WTC11 (cell line): ENCODE results near the gene CDH13. TPM values are rescaled to one million over a fixed set of nuclear protein-coding genes. Genes with fewer than 3 reads are reported as not detected.

Experiments used
- ATAC-seq: fragments of 200-7000 bp; cut with Tn5 transposase; 2 replicates; pipeline ENCODE4 v1.10.0; 2021; ENCODE audit warnings: mild to moderate bottlenecking, moderate library complexity
- CTCF ChIA-PET: fragments of 300-600 bp; sonication (Branson Sonifier 250); formaldehyde crosslinking; loops from one replicate; lab custom pipeline; 2021; ENCODE audit warnings: antibody characterized with exemption; lab: Charles Lee
- POLR2A ChIA-PET: fragments of 350-600 bp; sonication (Branson Sonifier 250); formaldehyde crosslinking; loops from one replicate; lab custom pipeline; 2021; ENCODE audit warnings: antibody characterized with exemption; lab: Charles Lee
- DNase-seq: peaks from one replicate; pipeline ENCODE4 v3.0.0; 2021; ENCODE audit warnings: low spot score
- H3K27ac Mint-ChIP-seq: 2 replicates; pipeline ENCODE4 v1.8.0; 2021; ENCODE audit warnings: mixed read lengths
- H3K27me3 Mint-ChIP-seq: 2 replicates; pipeline ENCODE4 v1.8.0; 2021; ENCODE audit warnings: low read depth, mild to moderate bottlenecking, moderate library complexity, mixed read lengths
- H3K36me3 Mint-ChIP-seq: 2 replicates; pipeline ENCODE4 v1.8.0; 2021; ENCODE audit warnings: mixed read lengths
- H3K4me1 Mint-ChIP-seq: 2 replicates; pipeline ENCODE4 v1.8.0; 2022; ENCODE audit warnings: mixed read lengths
- H3K4me3 Mint-ChIP-seq: 2 replicates; pipeline ENCODE4 v1.8.0; 2021; ENCODE audit warnings: mild to moderate bottlenecking, moderate library complexity, mixed read lengths
- H3K9me3 Mint-ChIP-seq: 2 replicates; pipeline ENCODE4 v1.8.0; 2021; ENCODE audit warnings: mixed read lengths
- CBFB ChIP-seq: sonication (generic); formaldehyde crosslinking; IDR thresholded peaks from 2 replicates; pipeline ENCODE4 v1.8.1; 2022; ENCODE audit warnings: mild to moderate bottlenecking, low read depth, missing genetic modification reagents
- ELF4 ChIP-seq: sonication (generic); formaldehyde crosslinking; IDR thresholded peaks from 2 replicates; pipeline ENCODE4 v1.8.1; 2022; ENCODE audit warnings: low read depth, mild to moderate bottlenecking, moderate library complexity, missing genetic modification reagents
- ETV6 ChIP-seq: sonication (generic); formaldehyde crosslinking; IDR thresholded peaks from 2 replicates; pipeline ENCODE4 v1.8.1; 2022; ENCODE audit warnings: mild to moderate bottlenecking, missing genetic modification reagents
- FOXJ3 ChIP-seq: sonication (generic); formaldehyde crosslinking; IDR thresholded peaks from 2 replicates; pipeline ENCODE4 v1.9.0; 2021; ENCODE audit warnings: missing genetic modification reagents, mild to moderate bottlenecking, borderline replicate concordance
- GABPB1 ChIP-seq: sonication (generic); formaldehyde crosslinking; IDR thresholded peaks from 2 replicates; pipeline ENCODE4 v1.8.1; 2023; ENCODE audit warnings: mild to moderate bottlenecking, missing genetic modification reagents
- GRHL2 ChIP-seq: fragments of 250-450 bp; sonication (Bioruptor Pico); IDR thresholded peaks from 2 replicates; pipeline ENCODE4 v1.8.0; 2022; ENCODE audit warnings: mild to moderate bottlenecking, moderate library complexity; ENCODE audit not compliant: insufficient replicate concordance, severe bottlenecking
- KAT7 ChIP-seq: sonication (generic); formaldehyde crosslinking; IDR thresholded peaks from 2 replicates; pipeline ENCODE4 v1.8.1; 2023; ENCODE audit warnings: missing genetic modification reagents, mild to moderate bottlenecking, borderline replicate concordance
- MYBL2 ChIP-seq: sonication (generic); formaldehyde crosslinking; IDR thresholded peaks from 2 replicates; pipeline ENCODE4 v1.8.1; 2023; ENCODE audit warnings: mild to moderate bottlenecking, moderate library complexity, missing genetic modification reagents
- NFYB ChIP-seq: sonication (generic); formaldehyde crosslinking; conservative IDR thresholded peaks from 2 replicates; pipeline ENCODE4 v1.8.0; 2022; ENCODE audit warnings: low read depth, missing genetic modification reagents
- NR3C1 ChIP-seq: sonication (generic); formaldehyde crosslinking; conservative IDR thresholded peaks from 2 replicates; pipeline ENCODE4 v1.8.1; 2023; ENCODE audit warnings: low read depth, mild to moderate bottlenecking, missing genetic modification reagents
- OVOL2 ChIP-seq: fragments of 250-450 bp; sonication (Bioruptor Pico); IDR thresholded peaks from 2 replicates; pipeline ENCODE4 v1.9.0; 2021; ENCODE audit warnings: mild to moderate bottlenecking, borderline replicate concordance
- RELA ChIP-seq: sonication (generic); formaldehyde crosslinking; IDR thresholded peaks from 2 replicates; pipeline ENCODE4 v1.8.1; 2022; ENCODE audit warnings: missing genetic modification reagents, mild to moderate bottlenecking, borderline replicate concordance
- SMAD3 ChIP-seq: sonication (generic); formaldehyde crosslinking; IDR thresholded peaks from 2 replicates; pipeline ENCODE4 v1.8.0; 2022; ENCODE audit warnings: missing genetic modification reagents, mild to moderate bottlenecking, borderline replicate concordance
- SOX15 ChIP-seq: fragments of 250-450 bp; sonication (Bioruptor Pico); IDR thresholded peaks from 2 replicates; pipeline ENCODE4 v1.9.0; 2021; ENCODE audit warnings: mild to moderate bottlenecking
- TEAD1 ChIP-seq: sonication (generic); formaldehyde crosslinking; IDR thresholded peaks from 2 replicates; pipeline ENCODE4 v1.8.0; 2022; ENCODE audit warnings: mild to moderate bottlenecking, missing genetic modification reagents
- TEAD4 ChIP-seq: sonication (generic); formaldehyde crosslinking; IDR thresholded peaks from 2 replicates; pipeline ENCODE4 v1.8.0; 2022; ENCODE audit warnings: mild to moderate bottlenecking, missing genetic modification reagents
- TP53 ChIP-seq: sonication (generic); formaldehyde crosslinking; IDR thresholded peaks from 2 replicates; pipeline ENCODE4 v1.8.1; 2023; ENCODE audit warnings: mild to moderate bottlenecking, missing genetic modification reagents
- ZBTB21 ChIP-seq: sonication (generic); formaldehyde crosslinking; IDR thresholded peaks from 2 replicates; pipeline ENCODE4 v1.8.1; 2023; ENCODE audit warnings: mild to moderate bottlenecking, missing genetic modification reagents, borderline replicate concordance
- ZNF263 ChIP-seq: sonication (generic); formaldehyde crosslinking; IDR thresholded peaks from 2 replicates; pipeline ENCODE4 v1.8.1; 2022; ENCODE audit warnings: low read depth, mild to moderate bottlenecking, moderate library complexity, missing genetic modification reagents
- ZNF423 ChIP-seq: fragments of 250-450 bp; sonication (Bioruptor Pico); IDR thresholded peaks from 2 replicates; pipeline ENCODE4 v2.1.2; 2022; ENCODE audit warnings: mild to moderate bottlenecking, moderate library complexity
- total RNA-seq: library from RNA; stranded (reverse); gene quantifications from 3 replicates; pipeline ENCODE4 v1.2.3, GENCODE V29; 2021
- TF ChIP-seq, protein P1 (sequence below): sonication (generic); formaldehyde crosslinking; IDR thresholded peaks from 2 replicates; pipeline ENCODE4 v1.8.0; 2023; ENCODE audit warnings: missing genetic modification reagents
- TF ChIP-seq, protein P2 (sequence below): fragments of 250-450 bp; sonication (Bioruptor Pico); IDR thresholded peaks from 2 replicates; pipeline ENCODE4 v2.1.2; 2022; ENCODE audit warnings: mild to moderate bottlenecking, moderate library complexity
- TF ChIP-seq, protein P3 (sequence below): fragments of 250-450 bp; sonication (Bioruptor Pico); IDR thresholded peaks from 2 replicates; pipeline ENCODE4 v1.8.0; 2021; ENCODE audit warnings: mild to moderate bottlenecking
- TF ChIP-seq, protein P4 (sequence below): sonication (generic); formaldehyde crosslinking; IDR thresholded peaks from 2 replicates; pipeline ENCODE4 v1.8.1; 2023; ENCODE audit warnings: mild to moderate bottlenecking, missing genetic modification reagents

CDH13 gene
- total RNA-seq, 1 experiment from 2014 or later, result 0.81 TPM

DNA sequence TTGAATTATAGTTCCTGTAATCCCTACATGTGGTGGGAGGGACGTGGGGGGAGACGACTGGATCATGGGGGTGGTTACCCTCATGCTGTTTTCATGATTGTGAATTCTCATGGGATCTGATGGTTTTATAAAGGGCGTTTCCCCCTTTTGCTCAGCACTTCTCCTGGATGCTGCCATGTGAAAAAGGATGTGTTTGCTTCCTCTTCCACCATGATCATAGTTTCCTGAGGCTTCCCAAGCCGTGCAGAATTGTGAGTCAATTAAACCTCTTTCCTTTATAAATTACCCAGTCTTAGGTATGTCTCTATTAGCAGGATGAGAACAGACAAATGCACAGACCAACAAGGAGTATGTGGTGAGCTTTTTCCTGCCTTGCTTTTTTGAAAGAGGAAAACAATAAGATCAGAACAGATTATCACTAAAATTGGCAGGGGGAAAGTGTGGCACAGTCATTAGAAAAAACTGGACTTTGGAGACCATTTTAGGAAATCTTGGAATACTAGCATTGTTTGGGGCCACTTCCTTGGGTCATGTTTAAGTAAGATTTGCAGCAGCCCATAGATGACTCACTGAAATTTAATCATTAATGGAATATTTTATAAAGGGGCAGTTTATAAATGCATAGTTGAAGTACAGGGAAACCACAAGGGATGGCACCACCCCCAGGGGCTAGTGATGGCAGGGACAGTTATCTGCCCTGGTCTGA, 352.8 kb downstream of the CDH13 start (continued):
- TF ChIP-seq, protein P1, sequence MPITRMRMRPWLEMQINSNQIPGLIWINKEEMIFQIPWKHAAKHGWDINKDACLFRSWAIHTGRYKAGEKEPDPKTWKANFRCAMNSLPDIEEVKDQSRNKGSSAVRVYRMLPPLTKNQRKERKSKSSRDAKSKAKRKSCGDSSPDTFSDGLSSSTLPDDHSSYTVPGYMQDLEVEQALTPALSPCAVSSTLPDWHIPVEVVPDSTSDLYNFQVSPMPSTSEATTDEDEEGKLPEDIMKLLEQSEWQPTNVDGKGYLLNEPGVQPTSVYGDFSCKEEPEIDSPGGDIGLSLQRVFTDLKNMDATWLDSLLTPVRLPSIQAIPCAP (CRISPR knock-in tag), result no peak

DNA sequence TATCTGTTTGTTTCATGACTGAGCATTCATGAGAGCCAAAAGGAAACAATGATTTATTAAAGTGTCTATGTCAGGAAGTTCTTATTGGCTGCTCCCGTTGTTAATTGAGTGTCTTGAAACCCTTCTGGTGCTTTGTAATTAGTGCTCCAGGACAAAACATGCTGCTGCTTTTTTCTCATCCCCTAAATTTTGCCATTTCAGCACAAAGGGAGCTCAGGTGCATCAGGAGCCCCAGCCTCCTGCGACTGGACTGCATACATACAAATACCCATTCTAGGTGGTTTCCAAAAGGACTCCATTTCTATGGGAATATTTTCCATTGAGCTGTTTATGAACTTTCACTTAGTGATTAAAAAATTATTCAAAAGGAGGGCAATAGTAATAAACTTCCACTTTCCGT, 354.0 kb downstream of the CDH13 start:
- Mint-ChIP-seq H3K27me3 (no peaks in the 10 kb centered on the region; the same call in 1 of the 2 replicates), H3K9me3 (peaks cover 36% of the 10 kb centered on the region), H3K4me3 (no peak overlapping the region), H3K27ac (no peak overlapping the region), H3K4me1 (no peaks in the 10 kb centered on the region), H3K36me3 (peaks cover 17% of the 10 kb centered on the region)
- ATAC-seq, result no peak
- POLR2A ChIA-PET, result no interaction called here
- DNase-seq, result no peak
- CTCF ChIA-PET, result no interaction called here
- TF ChIP-seq TP53 (no peak), NR3C1 (no peak), OVOL2 (CRISPR knock-in tag) (no peak), ZNF423 (no peak), GABPB1 (no peak), CBFB (CRISPR knock-in tag) (no peak), ELF4 (CRISPR knock-in tag) (no peak), ETV6 (CRISPR knock-in tag) (no peak), TEAD1 (CRISPR knock-in tag) (no peak)
- TF ChIP-seq, protein P2, sequence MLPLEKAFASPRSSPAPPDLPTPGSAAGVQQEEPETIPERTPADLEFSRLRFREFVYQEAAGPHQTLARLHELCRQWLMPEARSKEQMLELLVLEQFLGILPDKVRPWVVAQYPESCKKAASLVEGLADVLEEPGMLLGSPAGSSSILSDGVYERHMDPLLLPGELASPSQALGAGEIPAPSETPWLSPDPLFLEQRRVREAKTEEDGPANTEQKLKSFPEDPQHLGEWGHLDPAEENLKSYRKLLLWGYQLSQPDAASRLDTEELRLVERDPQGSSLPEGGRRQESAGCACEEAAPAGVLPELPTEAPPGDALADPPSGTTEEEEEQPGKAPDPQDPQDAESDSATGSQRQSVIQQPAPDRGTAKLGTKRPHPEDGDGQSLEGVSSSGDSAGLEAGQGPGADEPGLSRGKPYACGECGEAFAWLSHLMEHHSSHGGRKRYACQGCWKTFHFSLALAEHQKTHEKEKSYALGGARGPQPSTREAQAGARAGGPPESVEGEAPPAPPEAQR, result no peak
- TF ChIP-seq, protein P3, sequence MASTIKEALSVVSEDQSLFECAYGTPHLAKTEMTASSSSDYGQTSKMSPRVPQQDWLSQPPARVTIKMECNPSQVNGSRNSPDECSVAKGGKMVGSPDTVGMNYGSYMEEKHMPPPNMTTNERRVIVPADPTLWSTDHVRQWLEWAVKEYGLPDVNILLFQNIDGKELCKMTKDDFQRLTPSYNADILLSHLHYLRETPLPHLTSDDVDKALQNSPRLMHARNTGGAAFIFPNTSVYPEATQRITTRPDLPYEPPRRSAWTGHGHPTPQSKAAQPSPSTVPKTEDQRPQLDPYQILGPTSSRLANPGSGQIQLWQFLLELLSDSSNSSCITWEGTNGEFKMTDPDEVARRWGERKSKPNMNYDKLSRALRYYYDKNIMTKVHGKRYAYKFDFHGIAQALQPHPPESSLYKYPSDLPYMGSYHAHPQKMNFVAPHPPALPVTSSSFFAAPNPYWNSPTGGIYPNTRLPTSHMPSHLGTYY (CRISPR knock-in tag), result no peak
- TF ChIP-seq, protein P4, sequence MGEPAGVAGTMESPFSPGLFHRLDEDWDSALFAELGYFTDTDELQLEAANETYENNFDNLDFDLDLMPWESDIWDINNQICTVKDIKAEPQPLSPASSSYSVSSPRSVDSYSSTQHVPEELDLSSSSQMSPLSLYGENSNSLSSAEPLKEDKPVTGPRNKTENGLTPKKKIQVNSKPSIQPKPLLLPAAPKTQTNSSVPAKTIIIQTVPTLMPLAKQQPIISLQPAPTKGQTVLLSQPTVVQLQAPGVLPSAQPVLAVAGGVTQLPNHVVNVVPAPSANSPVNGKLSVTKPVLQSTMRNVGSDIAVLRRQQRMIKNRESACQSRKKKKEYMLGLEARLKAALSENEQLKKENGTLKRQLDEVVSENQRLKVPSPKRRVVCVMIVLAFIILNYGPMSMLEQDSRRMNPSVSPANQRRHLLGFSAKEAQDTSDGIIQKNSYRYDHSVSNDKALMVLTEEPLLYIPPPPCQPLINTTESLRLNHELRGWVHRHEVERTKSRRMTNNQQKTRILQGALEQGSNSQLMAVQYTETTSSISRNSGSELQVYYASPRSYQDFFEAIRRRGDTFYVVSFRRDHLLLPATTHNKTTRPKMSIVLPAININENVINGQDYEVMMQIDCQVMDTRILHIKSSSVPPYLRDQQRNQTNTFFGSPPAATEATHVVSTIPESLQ (CRISPR knock-in tag), result no peak
- TF ChIP-seq, all 79 proteins: peak for 0

DNA sequence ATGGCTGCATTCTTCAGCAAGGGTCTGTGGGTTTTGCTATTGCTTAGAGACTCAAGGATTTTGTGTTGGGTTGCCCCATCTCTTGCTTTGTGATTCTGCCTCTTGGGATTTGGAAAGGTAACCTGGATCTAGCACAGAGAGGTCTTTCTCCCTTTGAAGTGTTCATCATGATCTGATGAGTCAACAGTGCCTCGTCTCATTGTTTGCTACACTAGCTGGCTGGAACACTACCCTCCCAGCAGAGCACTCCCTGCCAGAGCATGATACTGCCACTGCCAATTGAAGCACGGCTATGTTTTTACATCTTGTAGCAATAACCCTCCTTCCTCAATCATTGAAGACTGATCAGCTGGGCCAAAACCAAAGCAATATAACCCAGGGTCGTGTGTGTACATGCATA, 361.0 kb downstream of the CDH13 start:
- no peak for TF ChIP-seq SOX15 (CRISPR knock-in tag)
- no peak for TF ChIP-seq SMAD3 (CRISPR knock-in tag)
- TF ChIP-seq TEAD4 (CRISPR knock-in tag), result no peak
- TF ChIP-seq NFYB (CRISPR knock-in tag), result no peak
- TF ChIP-seq ZNF423, result no peak
- no peak overlapping the region for H3K27ac Mint-ChIP-seq
- DNase-seq, result no peak
- CTCF ChIA-PET, result no interaction called here
- H3K9me3 Mint-ChIP-seq, result peaks cover 13% of the 10 kb centered on the region
- H3K36me3 Mint-ChIP-seq, result no peaks in the 10 kb centered on the region
- no peak overlapping the region for H3K4me3 Mint-ChIP-seq
- no peaks in the 10 kb centered on the region for H3K4me1 Mint-ChIP-seq
- ATAC-seq, result no peak
- H3K27me3 Mint-ChIP-seq, result no peaks in the 10 kb centered on the region; the same call in 1 of the 2 replicates
- POLR2A ChIA-PET, result no interaction called here

DNA sequence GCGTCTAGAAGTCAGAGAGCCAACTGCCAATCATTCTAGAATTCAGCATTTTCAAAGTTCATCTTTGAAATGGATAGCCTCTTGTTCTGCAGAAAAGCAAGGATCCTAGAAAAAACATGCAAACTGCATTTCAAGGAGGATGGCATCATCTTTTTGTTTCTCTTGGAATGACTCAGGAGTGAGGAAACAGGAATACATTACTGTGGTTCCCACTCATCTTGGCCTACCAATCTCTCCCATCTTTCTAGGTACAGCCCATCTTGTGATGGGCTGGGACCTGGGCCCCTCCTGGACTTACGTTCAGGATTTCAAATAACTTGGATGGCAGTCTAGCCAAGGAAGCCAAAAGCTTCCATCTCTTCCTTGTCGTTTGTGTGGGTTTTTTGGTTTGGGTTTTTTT, 363.4 kb downstream of the CDH13 start:
- H3K27ac Mint-ChIP-seq, result no peak overlapping the region
- DNase-seq, result no peak
- peaks cover 13% of the 10 kb centered on the region for H3K9me3 Mint-ChIP-seq
- no peaks in the 10 kb centered on the region for H3K36me3 Mint-ChIP-seq
- CTCF ChIA-PET, result no interaction called here
- no peaks in the 10 kb centered on the region; the same call in none of the 2 replicates for H3K27me3 Mint-ChIP-seq
- H3K4me3 Mint-ChIP-seq, result no peak overlapping the region
- no peak for ATAC-seq
- no peaks in the 10 kb centered on the region for H3K4me1 Mint-ChIP-seq
- POLR2A ChIA-PET, result no interaction called here
- no peak for TF ChIP-seq MYBL2 (CRISPR knock-in tag)
- no peak for TF ChIP-seq NR3C1
- TF ChIP-seq, protein P2, result no peak
- TF ChIP-seq ETV6 (CRISPR knock-in tag), result no peak
- TF ChIP-seq RELA (CRISPR knock-in tag), result no peak
- TF ChIP-seq GRHL2 (CRISPR knock-in tag), result no peak
- TF ChIP-seq ZNF263 (CRISPR knock-in tag), result no peak
- no peak for TF ChIP-seq KAT7 (CRISPR knock-in tag)
- no peak for TF ChIP-seq FOXJ3 (CRISPR knock-in tag)
- TF ChIP-seq, protein P1 (CRISPR knock-in tag), result no peak
- TF ChIP-seq ZBTB21 (CRISPR knock-in tag), result no peak
